GM19468 (cell line): Measurements from ENCODE around the gene GRM2.

Source experiments
- ATAC-seq: cut with Tn5 transposase; IDR thresholded peaks from one replicate; pipeline ENCODE4 v1.9.1; 2021; ENCODE audit warnings: mild to moderate bottlenecking, moderate library complexity, moderate number of reproducible peaks; ENCODE audit not compliant: unreplicated experiment; ENCODE audit errors: extremely low read depth

Gene GRM2

DNA sequence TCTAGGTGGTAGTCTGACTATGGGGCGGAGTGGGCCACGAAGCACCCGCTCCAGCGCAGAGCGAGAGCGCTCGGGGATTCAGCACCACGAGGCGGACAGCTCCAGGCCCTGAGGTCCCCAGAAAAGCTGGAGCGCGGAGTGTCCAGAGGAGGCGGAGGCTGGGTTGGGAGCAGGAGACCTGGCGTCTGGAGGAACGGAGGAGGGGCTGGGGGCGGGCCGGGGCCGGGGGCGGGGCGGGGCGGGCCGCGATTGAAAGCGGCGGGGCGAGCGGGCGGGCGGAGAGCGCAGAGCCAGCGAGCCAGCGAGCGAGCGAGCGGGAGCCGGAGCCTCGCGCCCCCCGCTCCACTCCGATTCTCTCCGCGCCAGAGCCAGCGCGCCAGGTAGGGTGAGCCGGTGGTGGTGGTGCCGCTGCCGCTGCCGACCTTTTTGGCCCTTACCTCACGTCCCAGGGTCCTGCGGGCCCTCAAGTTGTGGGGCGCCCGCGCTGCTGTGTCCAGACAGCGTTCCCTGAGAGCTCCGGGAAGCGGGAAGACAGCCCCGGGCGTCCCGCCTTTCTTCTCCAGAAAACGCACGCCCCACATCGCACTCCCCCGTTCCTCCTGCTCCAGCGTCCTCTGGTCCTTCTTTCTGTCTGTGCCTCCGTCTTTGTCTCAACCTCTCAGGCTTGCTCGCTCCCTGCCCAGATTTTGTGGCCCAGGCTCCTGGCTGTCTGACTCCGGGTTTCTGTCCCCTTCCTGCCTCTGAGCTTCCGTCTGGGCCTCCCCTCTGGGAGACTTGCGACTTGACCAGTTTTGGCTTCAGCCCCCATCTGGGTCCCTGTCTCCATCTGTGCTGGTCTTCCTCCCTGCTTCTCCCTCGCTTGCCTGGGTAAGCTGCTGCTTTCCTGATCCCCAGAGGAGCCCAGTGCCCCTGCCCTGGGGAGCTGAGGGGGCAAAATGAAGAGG is at the start of gene GRM2:
Gene GRM2 (plus strand): TSS at position 281 of the 944 bp plus-strand sequence. CDS start 1,916 bp downstream, outside the sequence.
- ATAC-seq, result no peak

- ATAC-seq, result no peak
These were observed 49.6 kb upstream of the GRM2 start for GRCh38 chr3:51657234-51657633.

DNA sequence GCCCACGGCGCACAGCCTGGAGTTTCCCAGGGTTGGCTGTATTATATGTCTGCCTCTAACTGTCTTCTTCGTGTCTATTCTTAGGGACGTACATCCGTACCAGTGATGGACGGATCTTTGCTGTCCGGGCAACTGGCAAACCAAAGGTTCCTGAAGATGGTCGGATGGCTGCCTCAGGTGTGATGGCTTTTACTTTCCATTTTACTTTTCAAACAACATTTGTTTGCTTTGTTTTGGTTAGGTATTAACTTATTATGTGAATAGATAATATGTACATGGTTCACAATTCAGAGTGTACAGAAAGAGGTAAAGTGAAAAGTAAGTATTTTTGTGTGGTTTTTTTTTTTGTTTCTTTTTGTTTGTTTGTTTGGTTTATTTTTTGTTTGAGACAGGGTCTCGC is 46.9 kb upstream of the GRM2 start:
- no peak for ATAC-seq

GRCh38 chr3:51662456-51662855 is 44.4 kb upstream of the GRM2 start:
- no peak for ATAC-seq

DNA sequence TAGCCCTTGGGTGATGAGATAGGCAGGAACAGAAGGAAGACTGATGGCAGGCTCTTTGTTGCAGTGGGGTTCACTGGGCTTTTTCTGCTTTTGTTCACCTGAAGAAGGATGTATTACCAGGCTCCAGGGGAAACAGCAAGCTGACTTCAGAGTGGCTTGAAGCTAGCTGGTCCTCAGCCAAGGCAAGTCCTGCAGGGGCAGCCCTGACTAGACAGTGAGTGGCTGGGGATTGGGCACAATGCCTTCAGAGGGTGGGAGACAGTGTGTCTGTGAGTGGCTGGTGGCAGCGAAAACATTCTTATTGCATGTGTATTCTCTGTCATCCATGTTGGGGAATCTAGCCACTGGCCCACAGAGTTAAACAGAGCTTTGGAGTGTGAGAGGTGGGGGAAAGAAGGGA is 38.1 kb upstream of the GRM2 start:
- no peak for ATAC-seq

- ATAC-seq, result no peak
These were observed 37.4 kb upstream of the GRM2 start for GRCh38 chr3:51669241-51670052.

DNA sequence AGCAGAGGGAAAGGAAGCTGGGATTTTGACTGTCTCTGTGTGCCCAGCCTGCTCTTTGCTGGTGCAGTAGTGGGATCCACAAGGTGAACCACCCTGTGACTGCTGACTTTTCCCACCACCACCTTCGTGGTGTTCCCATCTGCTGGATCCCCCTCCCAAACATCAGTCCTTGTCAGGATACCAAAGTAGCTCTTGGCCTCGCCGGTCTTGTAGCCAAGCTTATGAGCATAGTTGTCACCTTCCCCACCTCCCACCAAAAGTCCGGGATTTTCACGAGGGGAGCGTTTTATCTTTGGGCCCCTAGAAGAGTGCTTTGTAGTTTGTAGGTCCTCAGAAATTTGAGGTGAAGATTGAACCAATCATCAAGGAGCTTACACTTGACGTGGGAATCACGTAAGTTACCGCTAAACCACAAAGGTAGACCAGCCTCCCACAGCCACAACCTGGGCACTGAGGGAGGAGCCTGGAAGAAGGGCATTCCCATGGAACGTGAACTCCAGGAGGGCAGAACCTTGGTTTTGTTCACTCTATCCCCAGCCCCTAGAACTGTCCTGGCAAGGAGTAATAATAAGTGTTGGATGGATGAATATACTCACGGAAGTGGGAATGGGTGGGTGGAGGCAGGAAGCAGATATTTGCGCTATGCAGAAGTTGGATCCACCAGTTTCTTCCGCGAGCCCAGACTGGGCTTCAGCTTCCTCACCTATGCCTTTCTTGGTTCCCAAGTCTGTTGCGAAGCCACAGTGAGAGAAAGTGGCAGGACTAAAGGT is 36.6 kb upstream of the GRM2 start:
- ATAC-seq, result no peak

- ATAC-seq, result peak; percentile 74
These were observed 35.8 kb upstream of the GRM2 start, which contains the start of gene TEX264 for GRCh38 chr3:51670823-51671733. TSS of gene TEX264 (plus strand) at chr3:51671252. CDS start at chr3:51674305, 3,053 bp downstream.

DNA sequence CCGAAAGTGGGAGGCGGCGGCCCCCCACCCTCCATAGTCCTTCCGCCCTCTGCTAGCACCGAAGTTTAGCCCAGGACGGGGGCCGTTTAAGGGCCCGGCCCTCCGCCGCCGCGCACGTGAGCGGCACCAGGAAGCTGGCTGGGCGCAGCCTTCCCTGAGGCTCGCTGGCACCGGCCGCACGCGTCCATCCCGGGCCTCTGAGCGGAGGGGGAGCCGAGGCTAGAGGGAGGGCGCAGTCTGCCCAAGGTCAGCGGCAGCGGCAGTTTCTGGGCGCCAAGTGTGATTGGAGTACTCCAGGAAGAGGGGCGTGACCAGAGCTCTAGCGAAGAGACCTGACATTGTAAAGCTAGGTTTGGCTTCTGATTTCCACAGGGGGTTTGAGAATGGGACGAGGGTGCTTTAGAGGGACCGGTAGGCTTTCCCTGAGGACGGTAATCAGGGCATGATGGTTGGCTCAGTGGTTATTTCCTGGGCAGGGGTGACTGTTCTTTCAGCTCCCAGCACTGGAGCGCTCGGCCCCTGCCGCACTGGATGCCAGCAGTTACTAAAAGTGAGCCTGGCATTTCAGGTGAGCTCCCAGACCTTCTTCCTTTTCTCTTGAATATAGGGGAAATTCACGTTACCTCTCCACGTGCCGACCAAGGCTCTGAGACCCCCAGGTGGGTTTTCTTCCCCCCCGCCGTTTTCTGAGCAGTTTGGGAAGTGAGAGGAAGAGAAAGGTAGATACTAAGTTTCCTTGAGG is 35.0 kb upstream of the GRM2 start:
- peak; percentile 2 for ATAC-seq

GRCh38 chr3:51673181-51673801 is 33.6 kb upstream of the GRM2 start:
- no peak for ATAC-seq

GRCh38 chr3:51673802-51674654 is 32.8 kb upstream of the GRM2 start:
- no peak for ATAC-seq

- ATAC-seq, result no peak
These were observed 31.7 kb upstream of the GRM2 start for GRCh38 chr3:51675201-51675611.

GRCh38 chr3:51676102-51676640 is 30.7 kb upstream of the GRM2 start:
- ATAC-seq, result no peak

DNA sequence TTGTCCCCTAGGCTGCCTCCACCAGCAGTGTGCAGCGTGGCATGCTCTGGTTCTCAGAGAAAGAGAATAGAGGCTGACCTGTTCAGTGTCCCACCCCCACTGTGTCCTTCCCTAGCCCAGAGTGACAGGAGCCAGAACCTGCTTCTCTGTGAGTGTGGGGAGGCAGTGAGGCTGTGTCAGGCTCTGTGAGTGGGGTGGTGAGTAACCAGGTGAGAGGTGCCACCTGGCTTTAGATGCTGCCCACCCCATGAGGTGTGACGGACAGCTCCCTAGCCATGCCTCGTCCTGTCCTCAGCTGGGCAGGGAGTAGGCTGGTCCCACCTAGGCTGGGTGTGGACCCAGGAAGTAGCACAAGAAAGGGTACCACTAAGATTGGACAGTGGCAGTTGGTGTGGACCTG is 29.5 kb upstream of the GRM2 start:
- ATAC-seq, result no peak

- no peak for ATAC-seq
These were observed 28.7 kb upstream of the GRM2 start for GRCh38 chr3:51678186-51678585.

- ATAC-seq, result no peak
These were observed 28.2 kb upstream of the GRM2 start for GRCh38 chr3:51678641-51679040.

- ATAC-seq, result no peak
These were observed 27.6 kb upstream of the GRM2 start for GRCh38 chr3:51679318-51679717.
